B cell (primary cell): ENCODE data around the gene PLEKHO2. TPM values are rescaled to one million over a fixed set of nuclear protein-coding genes. Genes with fewer than 3 reads are reported as not detected.
"Not testable (repeated sequence)": the region's sequence is repeated elsewhere in the genome, so short reads cannot be mapped to it uniquely, and the experiment has no call there.

Source experiments
- ATAC-seq: fragments of 200-7000 bp; cut with Tn5 transposase; one replicate; pipeline ENCODE4 v1.10.0; 2021; ENCODE audit warnings: low read depth, mild to moderate bottlenecking, moderate number of reproducible peaks, moderate library complexity
- CTCF ChIA-PET: fragments of 350-600 bp; sonication (Branson Sonifier 250); formaldehyde crosslinking; loops from one replicate; lab custom pipeline; 2021; ENCODE audit warnings: antibody characterized with exemption, inconsistent platforms; lab: Charles Lee
- POLR2A ChIA-PET: fragments of 350-600 bp; sonication (Branson Sonifier 250); formaldehyde crosslinking; loops from one replicate; lab custom pipeline; 2021; ENCODE audit warnings: antibody characterized with exemption; lab: Charles Lee
- DNase-seq: peaks from one replicate; pipeline ENCODE4 v3.0.0; 2013
- H2AFZ ChIP-seq: 2 replicates; pipeline ENCODE4 v1.6.1; 2012; ENCODE audit warnings: mild to moderate bottlenecking, low read depth, low read length; ENCODE audit not compliant: insufficient read depth, poor library complexity, severe bottlenecking
- H3K27ac ChIP-seq, 2 donors: 1 replicate in 1 of 2; 2 replicates in 1 of 2; pipeline ENCODE4 v1.5.1; 2012 to 2013; ENCODE audit warnings: low read length in 2 of 2, mild to moderate bottlenecking in 2 of 2, moderate library complexity in 1 of 2
- H3K27me3 ChIP-seq, 4 experiments: fragments of 200-600 bp in 1 of 4; sonication (generic) in 1 of 4; replicated peaks in 1 of 4; 1 replicate in 2 of 4; 2 replicates in 2 of 4; pipeline versions ENCODE4 v1.6.1 to v1.7.0; 2013 to 2016; ENCODE audit warnings: low read length in 3 of 4, mild to moderate bottlenecking in 2 of 4, mixed read lengths in 1 of 4, moderate library complexity in 1 of 4; ENCODE audit not compliant: insufficient read depth in 4 of 4, control insufficient read depth in 3 of 4; ENCODE audit errors: control extremely low read depth in 1 of 4
- H3K36me3 ChIP-seq, 2 experiments: replicated peaks in 1 of 2; 1 replicate in 1 of 2; 2 replicates in 1 of 2; pipeline versions ENCODE4 v1.6.1 to v1.7.1; 2013; ENCODE audit warnings: low read length in 1 of 2; ENCODE audit not compliant: insufficient read depth in 2 of 2, control insufficient read depth in 1 of 2; ENCODE audit errors: control extremely low read depth in 1 of 2, extremely low read depth in 1 of 2
- H3K4me1 ChIP-seq, 2 donors: fragments of 200-600 bp in 1 of 2; sonication (generic) in 1 of 2; 1 replicate in 1 of 2; 2 replicates in 1 of 2; pipeline versions ENCODE4 v1.5.1 to v1.6.1; 2013 to 2017; ENCODE audit warnings: low read length in 2 of 2; ENCODE audit not compliant: control insufficient read depth in 2 of 2, insufficient read depth in 2 of 2
- H3K4me2 ChIP-seq: replicated peaks from 2 replicates; pipeline ENCODE3; 2012; ENCODE audit warnings: mild to moderate bottlenecking, low read depth, low read length; ENCODE audit not compliant: poor library complexity, severe bottlenecking
- H3K4me3 ChIP-seq, 5 experiments: fragments of 200-600 bp in 1 of 5; sonication (generic) in 1 of 5; 1 replicate in 3 of 5; 2 replicates in 2 of 5; pipeline versions ENCODE4 v1.5.1 to v1.7.0; 2011 to 2016; ENCODE audit warnings: low read length in 4 of 5, mild to moderate bottlenecking in 4 of 5, low read depth in 2 of 5, control low read depth in 1 of 5, moderate library complexity in 1 of 5; ENCODE audit not compliant: insufficient read depth in 1 of 5; ENCODE audit errors: control extremely low read depth in 1 of 5, extremely low read depth in 1 of 5
- H3K79me2 ChIP-seq: fragments of 200-600 bp; sonication (generic); one replicate; pipeline ENCODE4 v1.6.0; 2016; ENCODE audit warnings: low read length; ENCODE audit not compliant: control insufficient read depth, insufficient read depth
- H3K9ac ChIP-seq: fragments of 200-600 bp; sonication (generic); 2 replicates; pipeline ENCODE4 v1.6.1; 2017; ENCODE audit warnings: mild to moderate bottlenecking, low read length, moderate library complexity
- H3K9me3 ChIP-seq, 3 donors: one replicate each; pipeline versions ENCODE4 v1.6.1 to v1.7.1; 2013; ENCODE audit warnings: low read length in 2 of 3; ENCODE audit not compliant: control insufficient read depth in 2 of 3, insufficient read depth in 1 of 3; ENCODE audit errors: control extremely low read depth in 1 of 3
- H4K20me1 ChIP-seq: 2 replicates; pipeline ENCODE4 v1.6.0; 2012; ENCODE audit warnings: mild to moderate bottlenecking, low read length; ENCODE audit not compliant: insufficient read depth, control insufficient read depth, poor library complexity, severe bottlenecking
- H3K27ac Mint-ChIP-seq: one replicate; pipeline ENCODE4 v1.8.0; 2021; ENCODE audit warnings: mixed read lengths
- H3K27me3 Mint-ChIP-seq: one replicate; pipeline ENCODE4 v1.8.0; 2021; ENCODE audit warnings: mixed read lengths
- H3K4me1 Mint-ChIP-seq: one replicate; pipeline ENCODE4 v1.8.0; 2021; ENCODE audit warnings: mixed read lengths
- H3K4me3 Mint-ChIP-seq: one replicate; pipeline ENCODE4 v1.8.0; 2021; ENCODE audit warnings: mixed read lengths
- H3K9me3 Mint-ChIP-seq: one replicate; pipeline ENCODE4 v1.8.0; 2022; ENCODE audit warnings: mixed read lengths; ENCODE audit not compliant: insufficient read depth
- EZH2 ChIP-seq: IDR thresholded peaks from 2 replicates; pipeline ENCODE4 v1.6.1; 2012; ENCODE audit warnings: borderline replicate concordance, low read depth, mild to moderate bottlenecking, moderate library complexity, low read length; ENCODE audit not compliant: insufficient read depth, poor library complexity, severe bottlenecking
- WGBS: methylation state at CpG from one replicate; pipeline ENCODE4 v1.1.5; 2013; ENCODE audit warnings: missing lambda C conversion rate; ENCODE audit not compliant: insufficient coverage; 5-methylcytosine and 5-hydroxymethylcytosine counted together
- intact Hi-C: fragments of 100-400 bp; cut with micrococcal nuclease; formaldehyde crosslinking; loops from one replicate; pipeline ENCODE4 v1.10.0; 2022
- polyA plus RNA-seq: library from polyadenylated mRNA; depleted of rRNA; stranded (reverse); fragments of >200 nt; gene quantifications from 2 replicates; pipeline ENCODE4 v1.2.3, GENCODE V29; 2012
- total RNA-seq, 2 donors: library from RNA; stranded (reverse); fragments of 120-200 nt in 1 of 2; gene quantifications; 1 replicate in 1 of 2; 2 replicates in 1 of 2; pipeline versions ENCODE4 v1.2.3 to v1.2.4, GENCODE V29; 2013 to 2022
- TF ChIP-seq, protein P1 (sequence below): fragments of 200-600 bp; IDR thresholded peaks from one replicate; pipeline ENCODE4 v1.8.0; 2022; ENCODE audit warnings: antibody characterized with exemption, mild to moderate bottlenecking

Gene PLEKHO2
- total and polyA plus RNA-seq, 2 donors (not counting 1 experiment from before 2014, with no cell fraction given): 13.7 to 23.1 TPM

- POLR2A ChIA-PET: interaction anchor here (0.8 kb wide), 1 partner anchor 29 kb away, joined by 3 read pairs; no protein-coding TSS in a partner anchor
Observed at GRCh38 chr15:64814965-64815364, 26.8 kb upstream of the PLEKHO2 start.

DNA sequence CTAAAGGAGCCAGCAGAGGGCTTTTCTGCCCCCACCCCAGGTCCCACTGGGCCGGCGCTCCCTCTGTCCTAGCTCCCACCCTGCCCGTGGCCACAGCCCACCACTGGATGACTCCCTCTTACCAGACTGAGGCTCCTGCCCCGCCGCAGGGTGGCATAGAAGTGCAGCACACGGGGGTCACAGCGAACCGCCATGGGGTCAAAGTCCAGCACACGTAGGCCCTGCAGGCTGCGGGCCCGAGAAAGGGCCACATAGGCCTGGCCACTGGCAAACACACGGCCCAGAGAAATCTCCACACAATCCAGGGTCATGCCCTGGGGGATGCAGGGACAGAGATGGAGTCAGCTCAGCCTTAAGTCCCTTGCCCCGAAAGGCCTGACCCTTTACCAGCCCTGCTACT is 25.3 kb upstream of the PLEKHO2 start:
- Mint-ChIP-seq H3K4me3 (no peak overlapping the region), H3K27me3 (no peaks in the 10 kb centered on the region), H3K27ac (no peak overlapping the region), H3K9me3 (no peaks in the 10 kb centered on the region), H3K4me1 (peaks cover 9% of the 10 kb centered on the region)
- Histone ChIP-seq H3K79me2 (no peaks in the 10 kb centered on the region), H2AFZ (no peak overlapping the region), H3K27ac (no peak overlapping the region), H3K4me3 (no peak overlapping the region), H3K36me3 (no peaks in the 10 kb centered on the region), H3K4me2 (no peak overlapping the region), H4K20me1 (no peaks in the 10 kb centered on the region), H3K27me3 (no peaks in the 10 kb centered on the region), H3K9me3 (no peaks in the 10 kb centered on the region), H3K4me1 (peaks cover 0 to 5% of the 10 kb centered on the region in 2 donors), H3K9ac (no peak overlapping the region)
- POLR2A ChIA-PET: no interaction called here
- intact Hi-C loops: no loop called here
- CTCF ChIA-PET: interaction anchor here (1.2 to 11.3 kb wide), 3 partner anchors 10 to 130 kb away, joined by 4 to 236 read pairs (median 8); no protein-coding TSS in a partner anchor
- ATAC-seq (no peak), DNase-seq (no peak)
- 97% methylated on average over 13 of the region's 13 CpGs for WGBS
- TF ChIP-seq EZH2: no peak
- TF ChIP-seq, protein P1, sequence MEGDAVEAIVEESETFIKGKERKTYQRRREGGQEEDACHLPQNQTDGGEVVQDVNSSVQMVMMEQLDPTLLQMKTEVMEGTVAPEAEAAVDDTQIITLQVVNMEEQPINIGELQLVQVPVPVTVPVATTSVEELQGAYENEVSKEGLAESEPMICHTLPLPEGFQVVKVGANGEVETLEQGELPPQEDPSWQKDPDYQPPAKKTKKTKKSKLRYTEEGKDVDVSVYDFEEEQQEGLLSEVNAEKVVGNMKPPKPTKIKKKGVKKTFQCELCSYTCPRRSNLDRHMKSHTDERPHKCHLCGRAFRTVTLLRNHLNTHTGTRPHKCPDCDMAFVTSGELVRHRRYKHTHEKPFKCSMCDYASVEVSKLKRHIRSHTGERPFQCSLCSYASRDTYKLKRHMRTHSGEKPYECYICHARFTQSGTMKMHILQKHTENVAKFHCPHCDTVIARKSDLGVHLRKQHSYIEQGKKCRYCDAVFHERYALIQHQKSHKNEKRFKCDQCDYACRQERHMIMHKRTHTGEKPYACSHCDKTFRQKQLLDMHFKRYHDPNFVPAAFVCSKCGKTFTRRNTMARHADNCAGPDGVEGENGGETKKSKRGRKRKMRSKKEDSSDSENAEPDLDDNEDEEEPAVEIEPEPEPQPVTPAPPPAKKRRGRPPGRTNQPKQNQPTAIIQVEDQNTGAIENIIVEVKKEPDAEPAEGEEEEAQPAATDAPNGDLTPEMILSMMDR: no peak

More at GRCh38 chr15:64814965-64815364, 26.8 kb upstream of the PLEKHO2 start:
- DNase-seq, H3K4me3 ChIP-seq, H3K9ac ChIP-seq, H3K4me3 Mint-ChIP-seq, H4K20me1 ChIP-seq, H3K79me2 ChIP-seq, H3K27me3 Mint-ChIP-seq, H3K27ac Mint-ChIP-seq, H3K36me3 ChIP-seq, H2AFZ ChIP-seq, H3K4me1 Mint-ChIP-seq, H3K4me2 ChIP-seq, H3K4me1 ChIP-seq, H3K27ac ChIP-seq, intact Hi-C loops, ATAC-seq, H3K9me3 ChIP-seq, H3K9me3 Mint-ChIP-seq, H3K27me3 ChIP-seq: not testable (repeated sequence)
- WGBS: no CpG with 5 or more reads among the region's 4 CpGs
- CTCF ChIA-PET: interaction anchor here (0.5 to 11.3 kb wide), 9 partner anchors 8 to 304 kb away, joined by 4 to 236 read pairs (median 6); no protein-coding TSS in a partner anchor
